Measurements from ENCODE around the gene TLX3.

Gene TLX3

DNA sequence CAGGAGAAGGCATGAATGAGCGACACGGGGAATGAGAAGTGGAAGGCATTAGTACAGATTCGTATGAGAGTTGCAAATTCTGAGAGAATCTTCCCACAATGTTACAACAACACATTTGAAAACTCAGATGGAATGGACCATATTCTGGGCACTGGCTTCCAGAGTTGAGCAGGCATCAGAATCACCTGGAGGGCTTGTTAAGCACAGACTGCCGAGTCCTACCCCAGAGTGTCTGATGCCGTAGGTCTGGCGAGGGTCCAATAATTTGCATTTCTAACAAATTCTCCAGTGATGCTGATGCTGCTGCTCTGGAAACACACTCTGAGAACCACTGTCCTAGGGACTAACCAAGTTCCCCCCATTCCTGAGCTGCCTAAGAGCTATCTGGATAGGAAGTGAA lies 2.9 kb upstream of the TLX3 start:
- DNase-seq (ENCODE audit: low spot score): peak; percentile 54

GRCh38 chr5:171306781-171307591 lies 2.1 kb upstream of the TLX3 start:
- DNase-seq (ENCODE audit: low spot score): peak; percentile 10

DNA sequence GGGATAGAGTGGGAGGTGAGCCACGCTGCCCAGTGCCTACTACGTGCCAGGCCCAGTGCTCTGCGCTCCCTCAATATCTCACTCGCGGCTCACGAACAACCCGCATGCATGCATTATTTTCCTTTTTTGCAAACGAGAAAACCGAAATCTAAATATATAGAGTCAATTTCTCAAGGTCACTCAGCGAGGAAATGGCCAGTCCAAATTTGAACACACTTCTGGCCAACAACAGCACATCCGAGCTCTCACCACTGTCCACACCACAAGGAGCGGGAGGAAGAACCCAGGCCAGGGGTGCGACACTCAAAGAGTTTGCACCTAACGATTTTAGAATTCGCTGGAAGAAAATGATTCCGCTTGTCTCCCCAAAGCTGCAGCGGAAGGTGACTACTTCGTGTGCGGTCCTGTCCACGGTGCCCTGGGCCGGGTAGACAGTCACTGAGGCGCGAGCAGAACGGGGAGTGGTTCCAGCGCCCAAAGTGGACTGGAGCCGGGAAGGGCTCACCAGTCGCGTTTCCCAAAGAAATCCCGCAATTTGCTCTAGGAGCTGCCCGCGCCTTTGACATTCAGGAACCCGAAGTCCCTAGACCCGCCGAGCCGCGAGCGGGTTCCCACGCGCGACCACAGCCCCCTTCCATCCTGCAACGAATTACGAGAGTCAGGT lies 1.1 kb upstream of the TLX3 start:
- peak; percentile 43 for DNase-seq (ENCODE audit: low spot score)

DNA sequence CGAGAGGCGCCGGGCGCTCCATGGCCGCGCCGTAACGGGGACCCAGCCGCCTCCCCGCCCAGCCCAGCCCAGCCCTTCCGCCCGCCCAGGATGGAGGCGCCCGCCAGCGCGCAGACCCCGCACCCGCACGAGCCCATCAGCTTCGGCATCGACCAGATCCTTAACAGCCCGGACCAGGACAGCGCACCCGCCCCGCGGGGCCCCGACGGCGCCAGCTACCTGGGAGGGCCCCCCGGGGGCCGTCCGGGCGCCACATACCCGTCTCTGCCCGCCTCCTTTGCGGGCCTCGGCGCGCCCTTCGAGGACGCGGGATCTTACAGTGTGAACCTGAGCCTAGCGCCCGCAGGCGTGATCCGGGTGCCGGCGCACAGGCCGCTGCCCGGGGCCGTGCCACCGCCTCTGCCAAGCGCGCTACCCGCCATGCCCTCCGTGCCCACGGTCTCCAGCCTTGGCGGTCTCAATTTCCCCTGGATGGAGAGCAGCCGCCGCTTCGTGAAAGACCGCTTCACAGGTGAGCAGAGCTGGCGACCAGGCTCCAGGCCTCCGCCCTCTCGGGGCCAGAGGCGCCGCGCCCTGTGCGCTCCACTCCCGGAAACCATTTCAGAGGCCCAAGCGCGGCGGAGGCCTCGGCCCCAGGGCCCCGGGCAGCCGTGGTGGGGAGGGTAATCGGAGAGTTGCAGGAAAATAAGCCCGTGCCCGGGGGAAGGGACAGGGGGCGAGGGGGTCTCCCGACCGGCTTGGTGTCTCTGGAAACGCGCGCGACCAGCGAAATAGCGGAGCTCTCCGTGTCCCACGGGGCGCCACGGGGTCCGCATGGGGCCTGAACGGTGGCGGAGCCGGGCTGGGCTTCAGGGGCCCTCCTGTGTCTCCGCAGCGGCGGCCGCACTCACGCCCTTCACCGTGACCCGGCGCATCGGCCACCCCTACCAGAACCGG lies 496 bp downstream of the TLX3 start:
- peak; percentile 27 for DNase-seq (ENCODE audit: low spot score)

- DNase-seq (ENCODE audit: low spot score): peak; percentile 48
Observed at GRCh38 chr5:171310212-171310818, 1.3 kb downstream of the TLX3 start.

DNA sequence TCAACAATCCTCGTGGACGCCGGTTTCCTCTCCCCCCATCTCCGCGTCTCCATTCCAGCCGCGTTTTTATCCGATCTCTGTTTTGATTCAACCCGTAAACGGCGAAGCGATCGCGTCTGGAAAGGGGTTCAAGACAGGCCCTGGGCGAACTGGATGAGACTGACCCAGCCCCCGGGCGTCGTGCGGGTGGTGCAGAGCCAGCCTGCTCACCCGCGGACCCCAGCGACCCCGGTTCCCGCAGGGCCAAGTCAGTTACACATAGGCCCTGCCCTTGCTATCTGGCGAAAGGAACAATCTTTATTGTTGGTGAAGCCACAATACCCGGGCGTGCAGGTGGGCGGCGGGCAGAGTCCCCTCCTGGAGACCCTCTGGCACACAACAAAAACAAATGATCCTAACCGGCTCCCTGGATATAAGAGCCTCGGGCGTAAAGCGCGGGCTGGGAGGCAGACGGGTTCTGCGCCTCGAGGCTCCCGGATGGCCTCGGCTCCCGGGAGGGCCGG lies 1.8 kb downstream of the TLX3 start:
- DNase-seq (ENCODE audit: low spot score): no peak

GRCh38 chr5:171311322-171312077 lies 2.5 kb downstream of the TLX3 start:
- DNase-seq (ENCODE audit: low spot score): peak; percentile 36

- DNase-seq (ENCODE audit: low spot score): no peak
Observed at GRCh38 chr5:171312129-171312974, 3.3 kb downstream of the TLX3 start.

DNA sequence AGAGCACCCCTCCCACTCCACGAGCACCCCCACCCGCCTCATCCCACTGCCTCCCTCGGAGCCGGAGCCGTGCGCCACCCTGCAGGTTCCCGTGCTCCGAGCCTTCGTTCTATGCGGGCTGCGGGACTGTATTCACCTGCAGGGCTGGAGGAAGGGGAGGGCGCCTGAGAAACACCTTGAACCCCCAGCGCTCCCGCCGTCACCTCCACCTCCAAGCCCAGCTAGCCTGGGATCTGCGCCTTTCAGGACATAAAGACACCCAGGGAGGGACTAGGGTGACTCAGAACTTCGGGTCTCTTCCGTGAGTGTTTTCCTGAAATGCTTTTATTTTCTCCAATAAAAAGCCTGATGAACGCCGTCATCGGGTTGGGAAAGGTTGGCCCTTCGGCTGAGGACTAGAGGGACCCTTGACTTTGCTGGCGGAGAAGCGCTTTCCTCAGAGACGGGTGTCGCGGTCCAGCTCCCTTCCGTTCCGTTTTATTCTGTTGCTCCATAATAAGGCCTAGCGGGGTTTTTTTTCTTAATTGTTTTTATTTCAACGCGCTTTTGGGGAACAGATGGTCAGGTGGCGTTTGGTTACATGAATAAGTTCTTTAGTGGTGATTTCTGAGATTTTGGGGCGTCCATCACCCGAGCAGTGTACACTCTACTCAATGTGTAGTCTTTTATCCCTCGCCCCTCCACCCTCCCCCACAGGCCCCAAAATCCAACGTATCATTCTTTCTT lies 4.6 kb downstream of the TLX3 start:
- DNase-seq (ENCODE audit: low spot score): peak; percentile 6

DNA sequence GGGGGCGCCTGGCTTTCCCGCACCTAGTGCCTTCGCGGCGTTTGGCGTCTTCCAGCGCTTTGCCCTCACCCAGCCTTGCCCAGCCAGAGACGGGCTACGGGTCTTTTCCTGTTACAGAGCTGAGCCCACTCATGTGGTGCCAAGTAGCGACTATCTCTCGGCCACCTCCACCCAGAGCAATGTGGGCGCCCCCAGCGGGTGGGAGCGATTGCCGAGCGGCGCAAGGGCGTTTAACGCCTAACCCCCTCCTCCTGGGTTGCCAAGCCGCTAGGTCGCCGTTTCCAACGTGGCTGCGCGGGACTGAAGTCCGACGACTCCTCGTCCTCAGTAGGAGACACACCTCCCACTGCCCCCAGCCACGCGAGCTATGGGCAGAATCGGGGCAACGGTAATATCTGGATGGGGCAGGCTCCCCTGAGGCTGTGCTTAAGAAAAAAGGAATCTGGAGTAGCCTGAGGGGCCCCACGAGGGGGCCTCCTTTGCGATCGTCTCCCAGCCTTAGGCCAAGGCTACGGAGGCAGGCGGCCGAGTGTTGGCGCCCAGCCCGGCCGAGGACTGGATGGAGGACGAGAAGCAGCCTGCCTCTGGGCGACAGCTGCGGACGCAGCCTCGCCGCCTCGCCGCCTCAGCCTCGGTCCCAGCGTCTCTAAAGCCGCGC lies 5.8 kb downstream of the TLX3 start:
- DNase-seq (ENCODE audit: low spot score): no peak

DNA sequence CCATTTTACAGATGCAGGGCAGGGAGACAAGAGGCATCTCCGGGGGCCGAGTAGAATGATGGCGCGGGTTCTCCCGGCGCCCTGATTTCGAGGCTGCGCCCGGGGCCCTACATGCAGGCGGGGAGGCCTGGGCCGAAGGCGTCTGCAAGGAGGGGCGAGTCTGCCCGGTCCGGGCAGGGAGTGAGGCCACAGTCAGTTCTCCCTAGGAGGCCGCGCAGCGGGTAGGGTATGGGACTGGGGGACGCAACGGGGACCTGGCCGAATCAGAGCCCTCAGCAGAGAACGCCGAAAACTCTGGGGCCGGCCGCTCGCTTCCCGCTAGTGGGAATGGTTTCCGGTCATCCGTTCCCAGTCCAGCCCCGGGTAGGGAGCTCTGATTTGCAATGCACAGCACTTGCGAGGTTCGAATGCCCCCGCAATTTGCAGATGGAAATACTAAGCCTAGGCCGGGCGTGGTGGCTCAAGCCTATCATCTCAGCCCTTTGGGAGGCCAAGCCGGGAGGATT lies 6.4 kb downstream of the TLX3 start:
- no peak for DNase-seq (ENCODE audit: low spot score)

- DNase-seq (ENCODE audit: low spot score): no peak
Observed at GRCh38 chr5:171315925-171316257, 6.8 kb downstream of the TLX3 start.

DNA sequence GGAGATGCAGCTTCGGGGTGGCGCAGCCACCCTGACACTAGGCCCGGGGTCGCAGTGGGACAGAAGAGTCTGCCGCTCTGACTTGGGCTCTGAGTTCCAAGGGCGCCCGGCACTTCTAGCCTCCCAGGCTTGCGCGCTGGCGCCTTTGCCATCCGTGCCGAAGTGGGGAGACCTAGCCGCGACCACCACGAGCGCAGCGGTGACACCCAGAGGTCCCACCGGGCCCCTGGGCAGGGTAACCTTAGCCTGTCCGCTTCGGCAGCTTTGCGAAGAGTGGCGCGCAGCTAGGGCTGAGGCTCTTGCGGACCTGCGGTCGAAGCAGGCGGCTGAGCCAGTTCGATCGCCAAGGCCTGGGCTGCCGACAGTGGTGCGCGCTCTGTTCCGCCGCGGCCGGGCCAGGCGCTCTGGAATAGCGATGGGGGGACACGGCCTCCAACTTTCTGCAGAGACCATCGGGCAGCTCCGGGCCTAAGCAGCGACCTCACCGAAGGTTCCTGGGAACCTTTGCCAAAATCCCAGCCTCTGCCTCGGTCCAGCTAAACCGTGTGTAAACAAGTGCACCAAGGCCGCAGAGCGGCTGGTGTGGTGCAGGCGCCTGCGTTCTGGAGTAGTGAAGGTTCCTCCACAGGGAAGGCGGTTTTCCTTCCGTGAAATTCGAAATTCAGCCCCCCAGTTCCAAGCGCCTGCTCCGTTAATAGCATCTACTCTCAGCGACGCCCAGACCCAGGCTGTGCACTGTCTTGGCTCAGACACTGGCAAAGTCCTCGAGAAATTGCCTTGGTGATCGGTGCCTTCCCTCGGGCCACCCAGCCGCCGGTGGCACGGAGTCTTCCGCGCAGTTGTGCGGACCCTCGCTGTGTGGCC lies 7.4 kb downstream of the TLX3 start:
- peak; percentile 20 for DNase-seq (ENCODE audit: low spot score)

DNA sequence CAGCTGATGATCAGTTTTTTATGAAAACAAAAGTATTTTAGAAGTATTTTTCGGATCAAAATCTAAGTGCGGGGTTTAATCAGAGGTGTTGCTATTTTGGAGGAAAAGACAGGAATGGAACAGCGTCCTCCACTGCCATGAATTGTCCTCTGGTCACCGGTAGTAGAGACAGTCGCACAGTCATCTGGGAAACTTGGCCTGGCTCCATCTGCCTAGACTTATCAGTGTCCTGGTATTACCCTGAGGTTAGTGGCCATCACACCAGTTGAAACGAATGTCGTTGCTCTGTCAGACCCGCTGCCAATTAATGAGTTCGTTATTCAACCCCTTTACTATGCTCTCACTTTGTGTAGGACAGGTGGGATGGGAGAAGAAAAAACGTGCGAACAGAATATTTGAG lies 8.2 kb downstream of the TLX3 start:
- peak; percentile 66 for DNase-seq (ENCODE audit: low spot score)

GRCh38 chr5:171318026-171318425 lies 9.0 kb downstream of the TLX3 start:
- no peak for DNase-seq (ENCODE audit: low spot score)

GRCh38 chr5:171321447-171321846 lies 12.4 kb downstream of the TLX3 start:
- DNase-seq (ENCODE audit: low spot score): no peak

DNA sequence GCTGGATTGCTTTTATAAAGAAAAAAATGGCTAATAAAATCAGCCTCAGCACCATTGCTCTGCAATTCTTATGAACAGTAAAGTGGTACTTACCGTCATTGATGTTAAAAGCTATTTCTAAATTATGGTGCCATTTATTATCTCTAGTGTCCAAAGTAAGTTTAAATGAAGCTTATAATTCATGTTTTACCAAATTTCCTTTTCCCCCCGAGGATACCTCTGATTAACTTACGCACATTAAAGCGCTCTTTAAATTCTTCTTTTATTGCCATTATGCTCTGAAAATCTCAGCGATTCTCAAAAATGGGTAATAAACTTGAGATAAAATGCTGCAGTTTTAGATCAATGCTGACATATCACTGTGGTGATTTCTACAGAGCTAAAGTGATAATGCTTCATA lies 13.5 kb downstream of the TLX3 start:
- no peak for DNase-seq (ENCODE audit: low spot score)

GRCh38 chr5:171323007-171323406 lies 14.0 kb downstream of the TLX3 start:
- DNase-seq (ENCODE audit: low spot score): no peak

Data from cerebellar cortex (tissue), 1 donor.